ENCODE measurements around the gene HNF4A.
"Not testable (repeated sequence)": the region's sequence is repeated elsewhere in the genome, so short reads cannot be mapped to it uniquely, and the experiment has no call there.

The HNF4A gene

GRCh38 chr20:44343162-44343675, 12.3 kb upstream of the HNF4A start:
- DNase-seq = no peak
- in situ Hi-C loops (cut with MboI; ENCODE audit: low pct_unique_long_range_greater_than_20kb, low sequenced_read_pairs) = no loop called here

GRCh38 chr20:44344723-44345122, 10.8 kb upstream of the HNF4A start:
- no peak for DNase-seq
- in situ Hi-C loops (cut with MboI; ENCODE audit: low pct_unique_long_range_greater_than_20kb, low sequenced_read_pairs) = no loop called here

- DNase-seq = no peak
- in situ Hi-C loops (cut with MboI; ENCODE audit: low pct_unique_long_range_greater_than_20kb, low sequenced_read_pairs) = no loop called here
These were observed 10.4 kb upstream of the HNF4A start for GRCh38 chr20:44345147-44345546.

GRCh38 chr20:44345941-44346340, 9.6 kb upstream of the HNF4A start:
- DNase-seq; in situ Hi-C loops (cut with MboI; ENCODE audit: low pct_unique_long_range_greater_than_20kb, low sequenced_read_pairs): not testable (repeated sequence)

- DNase-seq = no peak
- in situ Hi-C loops (cut with MboI; ENCODE audit: low pct_unique_long_range_greater_than_20kb, low sequenced_read_pairs) = no loop called here
These were observed 7.3 kb upstream of the HNF4A start for GRCh38 chr20:44348168-44348659.

GRCh38 chr20:44349349-44349748, 6.2 kb upstream of the HNF4A start:
- no peak for DNase-seq
- in situ Hi-C loops (cut with MboI; ENCODE audit: low pct_unique_long_range_greater_than_20kb, low sequenced_read_pairs) = no loop called here

GRCh38 chr20:44350567-44350966, 4.9 kb upstream of the HNF4A start:
- DNase-seq = no peak
- in situ Hi-C loops (cut with MboI; ENCODE audit: low pct_unique_long_range_greater_than_20kb, low sequenced_read_pairs) = no loop called here

GRCh38 chr20:44354979-44355497, 461 bp upstream of the HNF4A start:
- no peak for DNase-seq

GRCh38 chr20:44356353-44356723, 839 bp downstream of the HNF4A start:
- in situ Hi-C loops (cut with MboI; ENCODE audit: low pct_unique_long_range_greater_than_20kb, low sequenced_read_pairs) = no loop called here
- no peak for DNase-seq

More at GRCh38 chr20:44354979-44355497, 461 bp upstream of the HNF4A start:
- in situ Hi-C loops (cut with MboI; ENCODE audit: low pct_unique_long_range_greater_than_20kb, low sequenced_read_pairs) = no loop called here

GRCh38 chr20:44357020-44357419, 1.5 kb downstream of the HNF4A start:
- in situ Hi-C loops (cut with MboI; ENCODE audit: low pct_unique_long_range_greater_than_20kb, low sequenced_read_pairs) = no loop called here
- DNase-seq = no peak

- in situ Hi-C loops (cut with MboI; ENCODE audit: low pct_unique_long_range_greater_than_20kb, low sequenced_read_pairs) = no loop called here
- no peak for DNase-seq
These were observed 2.1 kb downstream of the HNF4A start for GRCh38 chr20:44357555-44358125.

- in situ Hi-C loops (cut with MboI; ENCODE audit: low pct_unique_long_range_greater_than_20kb, low sequenced_read_pairs) = no loop called here
- no peak for DNase-seq
These were observed 3.3 kb downstream of the HNF4A start for GRCh38 chr20:44358776-44359175.

- in situ Hi-C loops (cut with MboI; ENCODE audit: low pct_unique_long_range_greater_than_20kb, low sequenced_read_pairs) = no loop called here
- no peak for DNase-seq
These were observed 4.7 kb downstream of the HNF4A start for GRCh38 chr20:44360221-44360620.

- in situ Hi-C loops (cut with MboI; ENCODE audit: low pct_unique_long_range_greater_than_20kb, low sequenced_read_pairs) = no loop called here
- no peak for DNase-seq
These were observed 5.5 kb downstream of the HNF4A start for GRCh38 chr20:44361021-44361420.

GRCh38 chr20:44362466-44362940, 7.0 kb downstream of the HNF4A start:
- DNase-seq = no peak
- in situ Hi-C loops (cut with MboI; ENCODE audit: low pct_unique_long_range_greater_than_20kb, low sequenced_read_pairs) = no loop called here

- in situ Hi-C loops (cut with MboI; ENCODE audit: low pct_unique_long_range_greater_than_20kb, low sequenced_read_pairs) = no loop called here
- DNase-seq = no peak
These were observed 8.6 kb downstream of the HNF4A start for GRCh38 chr20:44364068-44364467.

- DNase-seq = no peak
- in situ Hi-C loops (cut with MboI; ENCODE audit: low pct_unique_long_range_greater_than_20kb, low sequenced_read_pairs) = no loop called here
These were observed 9.3 kb downstream of the HNF4A start for GRCh38 chr20:44364780-44365179.

- in situ Hi-C loops (cut with MboI; ENCODE audit: low pct_unique_long_range_greater_than_20kb, low sequenced_read_pairs) = no loop called here
- DNase-seq = no peak
These were observed 12.2 kb downstream of the HNF4A start for GRCh38 chr20:44367746-44368145.

- no peak for DNase-seq
- in situ Hi-C loops (cut with MboI; ENCODE audit: low pct_unique_long_range_greater_than_20kb, low sequenced_read_pairs) = no loop called here
These were observed 15.2 kb downstream of the HNF4A start for GRCh38 chr20:44370639-44371218.

- no peak for DNase-seq
- in situ Hi-C loops (cut with MboI; ENCODE audit: low pct_unique_long_range_greater_than_20kb, low sequenced_read_pairs) = loop anchor here (25.0 kb wide), 1 partner anchor 170 kb away; the partner anchor contains the start of gene OSER1
These were observed 27.1 kb downstream of the HNF4A start for GRCh38 chr20:44382641-44383040.
